Stimulated activated CD8-positive, alpha-beta memory T cell treated with anti-CD3 and anti-CD28 coated beads, Interleukin-15, amount 100 ng/mL, for 1 hour (primary cell): ENCODE data around the gene DPPA3.
"Not testable (repeated sequence)": the region's sequence is repeated elsewhere in the genome, so short reads cannot be mapped to it uniquely, and the experiment has no call there.

Source experiments
- DNase-seq: peaks from one replicate; pipeline ENCODE4 v3.0.0-alpha.2; 2020; ENCODE audit warnings: low read depth

The DPPA3 gene

GRCh38 chr12:7711133-7711532, at the start of gene DPPA3:
TSS of gene DPPA3 (plus strand) at chr12:7711433. CDS start at chr12:7711571, 138 bp downstream.
- no peak for DNase-seq

DNA sequence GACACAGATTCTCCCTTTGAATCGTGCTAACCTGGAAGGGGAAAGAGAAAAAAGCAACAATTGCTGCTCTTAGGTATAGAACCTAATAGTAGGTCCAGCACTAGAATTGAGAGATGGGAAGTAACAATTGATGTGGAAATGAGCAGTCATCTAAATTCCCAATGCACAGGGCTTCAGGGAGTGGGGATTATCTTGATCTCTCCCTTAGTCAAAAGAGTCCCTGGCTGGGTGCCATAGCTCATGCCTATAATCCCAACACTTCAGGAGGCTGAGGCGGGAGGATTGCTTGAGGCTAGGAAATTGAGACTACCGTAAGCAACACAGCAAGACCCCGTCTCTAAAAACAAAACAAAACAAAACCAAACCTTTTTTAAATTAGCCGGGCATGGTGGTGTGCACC, 49.5 kb upstream of the DPPA3 start:
- no peak for DNase-seq

DNA sequence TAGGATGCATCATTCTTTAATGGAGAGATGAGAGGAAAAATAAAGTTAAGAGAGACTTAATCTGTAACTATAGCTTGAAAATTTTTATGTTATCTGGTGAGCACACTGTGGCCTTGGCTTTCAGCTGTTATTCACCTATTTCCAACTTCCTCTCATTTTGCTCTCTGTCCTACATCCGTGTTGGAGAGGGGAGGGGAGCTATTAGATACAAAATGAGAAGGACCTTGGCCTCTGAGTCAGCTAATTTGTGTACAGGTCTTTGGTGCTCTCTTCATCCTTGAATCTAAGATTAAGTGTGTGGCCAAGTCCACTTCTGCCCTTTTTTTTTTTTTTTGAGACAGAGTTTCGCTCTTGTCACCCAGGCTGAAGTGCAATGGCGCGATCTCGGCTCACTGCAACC, 44.6 kb upstream of the DPPA3 start:
- no peak for DNase-seq

DNA sequence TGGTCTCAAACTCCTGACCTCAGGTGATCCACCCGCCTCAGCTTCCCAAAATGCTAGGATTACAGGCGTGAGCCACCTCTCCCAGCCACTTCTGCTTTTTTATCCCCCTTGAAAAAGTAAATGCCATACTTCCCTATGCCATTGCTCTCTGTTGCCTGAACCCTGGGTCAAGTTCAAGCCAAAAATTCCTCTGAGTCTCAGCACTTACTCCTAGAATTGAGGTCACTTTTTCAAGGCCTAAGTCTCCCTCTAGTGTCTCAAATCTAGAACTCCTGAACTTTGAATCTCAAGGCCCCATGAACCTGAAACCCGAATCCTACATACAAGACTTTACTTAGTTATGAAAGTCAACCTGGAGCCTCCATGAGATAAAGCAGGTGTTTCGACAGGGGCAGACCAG, 44.1 kb upstream of the DPPA3 start:
- DNase-seq = no peak

GRCh38 chr12:7668171-7668570, 43.1 kb upstream of the DPPA3 start:
- no peak for DNase-seq

- not testable (repeated sequence) for DNase-seq
These were observed 35.8 kb upstream of the DPPA3 start for GRCh38 chr12:7675455-7675854.

DNA sequence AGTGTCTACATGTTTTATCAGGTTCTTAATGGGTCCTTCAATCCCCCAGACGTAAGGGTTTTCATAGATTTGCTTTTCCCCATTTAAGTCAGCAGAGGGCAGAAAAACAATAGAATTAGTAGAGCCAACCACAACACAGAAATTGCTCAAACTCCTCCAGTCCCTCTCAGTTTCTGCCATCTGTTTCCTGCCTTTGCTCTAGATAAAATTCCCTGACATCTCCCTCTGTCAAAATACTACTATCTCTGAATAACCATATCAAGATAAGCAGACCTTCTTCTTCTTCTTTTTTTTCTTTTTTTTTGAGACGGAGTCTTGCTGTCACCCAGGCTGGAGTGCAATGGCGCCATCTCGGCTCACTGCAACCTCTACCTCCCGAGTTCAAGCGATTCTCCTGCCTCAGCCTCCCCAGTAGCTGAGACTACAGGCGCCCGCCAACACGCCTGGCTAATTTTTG, 33.8 kb upstream of the DPPA3 start:
- DNase-seq = not testable (repeated sequence)

- DNase-seq = no peak
These were observed 32.5 kb upstream of the DPPA3 start for GRCh38 chr12:7678744-7679143.

GRCh38 chr12:7679251-7680045, 31.8 kb upstream of the DPPA3 start:
- DNase-seq = no peak

DNA sequence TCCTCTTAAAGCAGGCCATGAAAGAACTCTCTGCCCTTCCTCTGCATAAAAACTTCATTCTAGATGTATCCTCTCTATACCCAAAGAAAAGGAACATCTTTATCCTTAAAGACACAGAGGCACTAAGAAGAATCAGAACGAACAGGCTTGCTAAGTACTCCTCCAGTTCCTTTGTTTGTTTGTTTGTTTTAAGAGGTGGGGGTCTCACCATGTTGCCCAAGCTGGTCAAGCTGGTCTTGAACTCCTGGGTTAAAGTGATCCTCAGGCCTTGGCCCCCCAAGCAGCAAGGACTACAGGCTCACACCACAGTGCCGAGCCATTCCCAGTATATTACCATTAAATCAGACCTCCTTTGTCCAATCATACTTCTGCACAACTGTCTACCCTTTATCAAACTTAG, 29.7 kb upstream of the DPPA3 start:
- DNase-seq = no peak

GRCh38 chr12:7693793-7694192, 17.4 kb upstream of the DPPA3 start:
- DNase-seq = no peak

GRCh38 chr12:7694556-7695236, 16.5 kb upstream of the DPPA3 start:
- DNase-seq = no peak

DNA sequence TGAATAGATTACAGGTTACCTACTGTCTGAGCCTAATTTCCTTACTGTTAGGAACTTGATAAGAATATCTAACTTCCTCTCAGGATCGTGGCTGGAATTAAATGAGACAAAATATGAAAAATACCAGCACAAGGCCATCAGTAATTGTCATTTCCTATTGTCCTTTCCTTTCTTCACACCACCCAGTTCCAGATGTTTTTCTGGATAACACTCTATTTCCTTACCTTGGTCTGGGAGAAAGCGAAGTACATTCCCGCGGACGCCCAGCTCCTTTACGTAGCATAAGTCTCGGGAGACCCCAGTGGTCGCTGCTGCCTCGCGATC, 16.0 kb upstream of the DPPA3 start:
- DNase-seq = no peak

DNA sequence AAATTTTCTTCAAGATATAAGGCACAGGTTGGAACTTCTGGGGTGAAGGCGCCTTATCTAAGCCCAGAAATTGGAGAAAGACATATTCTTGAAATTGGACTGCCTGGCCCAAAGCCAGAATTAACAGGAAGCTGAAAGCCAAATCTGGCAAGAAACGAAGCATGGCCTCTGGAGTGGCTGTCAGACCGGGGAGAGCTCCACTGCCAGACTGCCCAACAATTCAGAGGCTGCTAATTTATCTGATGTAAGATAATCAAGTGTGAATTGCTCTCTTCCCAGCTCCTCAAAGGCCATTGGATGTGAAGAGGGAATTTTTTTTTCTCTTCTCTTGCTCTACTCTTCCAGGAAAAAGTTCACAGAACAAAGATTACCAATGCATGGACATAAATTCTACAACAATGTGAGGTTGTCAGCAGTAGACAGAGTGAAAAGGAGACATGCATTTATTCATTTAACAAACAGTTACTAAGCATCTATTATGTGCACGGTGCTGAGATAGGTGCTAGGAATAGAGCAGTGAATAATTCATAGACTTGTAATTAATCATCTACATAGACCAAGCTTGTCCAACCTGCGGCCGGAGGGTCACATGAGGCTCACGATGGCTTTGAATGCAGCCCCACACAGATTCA, 15.6 kb upstream of the DPPA3 start, which contains the start of gene GDF3:
GDF3 (minus strand) TSS at position 210 of the 632 bp plus-strand sequence; CDS start at position 163, 47 bp downstream.
- no peak for DNase-seq

DNA sequence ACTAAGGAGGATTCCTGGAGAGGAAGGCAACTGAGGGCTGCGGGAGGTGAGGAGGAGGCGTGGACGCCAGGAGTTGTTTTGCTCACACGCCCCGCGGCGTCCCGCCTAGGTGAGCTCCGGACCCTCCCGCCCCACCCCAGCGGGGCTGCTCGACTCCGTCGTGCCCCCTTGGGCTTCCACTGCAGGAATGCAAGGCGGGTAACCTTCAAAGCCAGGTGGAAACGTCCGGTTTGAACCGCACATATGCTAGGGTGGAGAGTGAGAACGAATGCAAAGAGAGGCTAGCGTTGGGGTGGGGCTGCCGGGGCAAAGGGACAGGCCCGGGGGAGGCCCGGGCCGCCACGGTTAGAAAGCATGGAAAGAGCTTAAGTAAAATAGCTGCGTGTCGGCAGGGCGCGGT, 5.4 kb upstream of the DPPA3 start:
- no peak for DNase-seq

DNA sequence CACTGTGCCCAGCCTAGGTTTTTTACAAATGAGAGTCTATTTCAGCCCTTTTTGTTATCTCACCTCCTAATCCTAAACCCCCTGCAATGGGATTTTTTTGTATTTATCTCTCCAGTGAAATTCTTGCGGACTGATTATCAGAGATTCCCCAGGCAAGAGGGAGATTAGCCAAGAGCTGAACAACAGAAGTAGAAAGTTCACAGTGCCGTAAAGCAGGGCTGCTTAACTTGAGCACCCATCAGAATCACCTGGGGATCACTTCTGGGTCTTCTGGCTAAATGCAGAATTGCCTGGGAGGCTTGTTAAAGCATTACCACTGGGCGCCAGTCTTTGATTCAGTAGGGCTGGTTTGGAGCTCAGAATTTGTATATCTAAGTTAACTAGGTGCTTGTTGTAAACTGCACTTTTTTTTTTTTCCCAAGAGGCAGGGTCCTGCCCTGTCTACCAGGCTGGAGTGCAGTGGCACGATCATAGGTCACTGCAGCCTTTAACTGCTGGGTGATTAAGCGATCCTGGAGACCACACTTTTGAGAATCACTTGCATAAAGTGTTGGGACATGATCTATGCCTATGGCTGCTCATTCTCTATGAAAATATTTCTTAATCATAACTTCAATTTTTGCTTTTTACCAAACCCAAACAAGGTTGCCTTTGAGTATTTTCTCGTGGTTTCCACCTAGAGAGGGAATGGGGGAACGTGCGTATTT, 1.1 kb upstream of the DPPA3 start:
- DNase-seq = no peak

GRCh38 chr12:7712841-7713442, 1.7 kb downstream of the DPPA3 start:
- no peak for DNase-seq

- DNase-seq = no peak
These were observed 5.1 kb downstream of the DPPA3 start for GRCh38 chr12:7716381-7716780.

- DNase-seq = no peak
These were observed 8.9 kb downstream of the DPPA3 start for GRCh38 chr12:7719946-7720730.

GRCh38 chr12:7723926-7724325, 12.7 kb downstream of the DPPA3 start:
- no peak for DNase-seq

- DNase-seq = no peak
These were observed 18.5 kb downstream of the DPPA3 start for GRCh38 chr12:7729746-7730145.
